Effector memory CD8-positive, alpha-beta T cell (primary cell): ENCODE results near the gene DKC1.

Experiments used
- ATAC-seq: fragments of 150-1000 bp; cut with Tn5 transposase; replicated peaks from 2 replicates; pipeline ENCODE4 v1.10.0; 2021; ENCODE audit warnings: mild to moderate bottlenecking, moderate library complexity
- DNase-seq, 3 experiments: peaks; one replicate each; pipeline ENCODE4 v3.0.0; 2021
- H3K27ac Mint-ChIP-seq, 2 donors: one replicate each; pipeline ENCODE4 v1.8.0; 2022; ENCODE audit warnings: mild to moderate bottlenecking in 2 of 2, mixed read lengths in 2 of 2, moderate library complexity in 2 of 2
- H3K27me3 Mint-ChIP-seq, 2 donors: one replicate each; pipeline ENCODE4 v1.8.0; 2022; ENCODE audit warnings: mixed read lengths in 2 of 2
- H3K36me3 Mint-ChIP-seq: one replicate; pipeline ENCODE4 v1.8.0; 2022; ENCODE audit warnings: mild to moderate bottlenecking, moderate library complexity, mixed read lengths; ENCODE audit not compliant: insufficient read depth
- H3K4me1 Mint-ChIP-seq, 2 donors: one replicate each; pipeline ENCODE4 v1.8.0; 2022; ENCODE audit warnings: low read depth in 2 of 2, mixed read lengths in 2 of 2
- H3K4me3 Mint-ChIP-seq, 2 donors: one replicate each; pipeline ENCODE4 v1.8.0; 2022; ENCODE audit warnings: mild to moderate bottlenecking in 2 of 2, mixed read lengths in 2 of 2, moderate library complexity in 2 of 2
- H3K9me3 Mint-ChIP-seq, 2 donors: one replicate each; pipeline ENCODE4 v1.8.0; 2022; ENCODE audit warnings: mixed read lengths in 2 of 2

The DKC1 gene

GRCh38 chrX:154730253-154730891 lies 32.3 kb upstream of the DKC1 start:
- Mint-ChIP-seq H3K27ac (peak overlapping the region; percentile 96), H3K27me3 (no peaks in the 10 kb centered on the region), H3K4me1 (peaks cover 72 to 77% of the 10 kb centered on the region in 2 donors), H3K4me3 (peak overlapping the region; percentile 80 to 84), H3K9me3 (no peaks in the 10 kb centered on the region), H3K36me3 (peaks cover 19% of the 10 kb centered on the region)
- ATAC-seq, result no peak
- DNase-seq, result no peak

GRCh38 chrX:154731184-154731583 lies 31.5 kb upstream of the DKC1 start:
- H3K4me1 Mint-ChIP-seq, result peaks cover 71 to 76% of the 10 kb centered on the region in 2 donors
- H3K4me3 Mint-ChIP-seq, result peak overlapping the region; percentile 80 to 84

GRCh38 chrX:154731881-154732280 lies 30.8 kb upstream of the DKC1 start:
- Mint-ChIP-seq H3K9me3 (no peaks in the 10 kb centered on the region), H3K27me3 (no peaks in the 10 kb centered on the region), H3K4me3 (peak overlapping the region; percentile 80 to 84), H3K36me3 (peaks cover 17% of the 10 kb centered on the region), H3K4me1 (peaks cover 70 to 76% of the 10 kb centered on the region in 2 donors), H3K27ac (peak overlapping the region; percentile 96)
- DNase-seq (peak; percentile 31 to 40 (median 37)), ATAC-seq (peak; percentile 68)

More at GRCh38 chrX:154731184-154731583, 31.5 kb upstream of the DKC1 start:
- Mint-ChIP-seq H3K36me3 (peaks cover 16% of the 10 kb centered on the region), H3K27me3 (no peaks in the 10 kb centered on the region), H3K27ac (peak overlapping the region; percentile 96), H3K9me3 (no peaks in the 10 kb centered on the region)
- DNase-seq (peak; percentile 34 to 43 (median 38)), ATAC-seq (peak; percentile 65)

GRCh38 chrX:154732421-154733065 lies 30.1 kb upstream of the DKC1 start:
- Mint-ChIP-seq H3K27ac (peak overlapping the region; percentile 96), H3K4me3 (peak overlapping the region; percentile 80 to 84), H3K9me3 (no peaks in the 10 kb centered on the region), H3K4me1 (peaks cover 71 to 77% of the 10 kb centered on the region in 2 donors), H3K27me3 (no peaks in the 10 kb centered on the region), H3K36me3 (peaks cover 24% of the 10 kb centered on the region)
- DNase-seq (no peak), ATAC-seq (no peak)

GRCh38 chrX:154733066-154733425 lies 29.6 kb upstream of the DKC1 start:
- peak overlapping the region; percentile 96 for H3K27ac Mint-ChIP-seq
- peaks cover 25% of the 10 kb centered on the region for H3K36me3 Mint-ChIP-seq
- H3K9me3 Mint-ChIP-seq, result no peaks in the 10 kb centered on the region
- H3K4me1 Mint-ChIP-seq, result peaks cover 71 to 79% of the 10 kb centered on the region in 2 donors
- no peak for ATAC-seq
- DNase-seq, result no peak
- H3K4me3 Mint-ChIP-seq, result peak overlapping the region; percentile 80 to 84
- no peaks in the 10 kb centered on the region for H3K27me3 Mint-ChIP-seq

- DNase-seq (peak in 2 of 3 experiments; percentile 24 to 35), ATAC-seq (peak; percentile 64)
- peaks cover 64 to 81% of the 10 kb centered on the region in 2 donors for H3K4me1 Mint-ChIP-seq
Measured at GRCh38 chrX:154734061-154734781, 28.4 kb upstream of the DKC1 start.

GRCh38 chrX:154735695-154736393 lies 26.8 kb upstream of the DKC1 start:
- Mint-ChIP-seq H3K4me3 (peak overlapping the region; percentile 80 to 84), H3K27ac (peak overlapping the region; percentile 96)

More at GRCh38 chrX:154734061-154734781, 28.4 kb upstream of the DKC1 start:
- Mint-ChIP-seq H3K27me3 (no peaks in the 10 kb centered on the region), H3K27ac (peak overlapping the region; percentile 96), H3K4me3 (peak overlapping the region; percentile 80 to 84), H3K36me3 (peaks cover 22% of the 10 kb centered on the region), H3K9me3 (no peaks in the 10 kb centered on the region)

GRCh38 chrX:154737136-154737535 lies 25.5 kb upstream of the DKC1 start:
- Mint-ChIP-seq H3K4me1 (peaks cover 49 to 71% of the 10 kb centered on the region in 2 donors), H3K36me3 (peaks cover 10% of the 10 kb centered on the region), H3K9me3 (no peaks in the 10 kb centered on the region), H3K27ac (peak overlapping the region; percentile 96), H3K27me3 (no peaks in the 10 kb centered on the region), H3K4me3 (peak overlapping the region; percentile 62 to 80)
- no peak for DNase-seq
- no peak for ATAC-seq

More at GRCh38 chrX:154735695-154736393, 26.8 kb upstream of the DKC1 start:
- ATAC-seq, result no peak
- H3K36me3 Mint-ChIP-seq, result peaks cover 19% of the 10 kb centered on the region
- peaks cover 60 to 77% of the 10 kb centered on the region in 2 donors for H3K4me1 Mint-ChIP-seq
- DNase-seq, result no peak
- no peaks in the 10 kb centered on the region for H3K27me3 Mint-ChIP-seq
- H3K9me3 Mint-ChIP-seq, result no peaks in the 10 kb centered on the region

- Mint-ChIP-seq H3K4me1 (peaks cover 46 to 70% of the 10 kb centered on the region in 2 donors), H3K9me3 (no peaks in the 10 kb centered on the region), H3K4me3 (peak overlapping the region; percentile 62 to 80), H3K36me3 (peaks cover 10% of the 10 kb centered on the region), H3K27ac (peak overlapping the region; percentile 96), H3K27me3 (no peaks in the 10 kb centered on the region)
- no peak for ATAC-seq
- DNase-seq, result no peak
Measured at GRCh38 chrX:154738011-154738738, 24.5 kb upstream of the DKC1 start.

GRCh38 chrX:154739952-154740465 lies 22.7 kb upstream of the DKC1 start:
- peaks cover 18% of the 10 kb centered on the region for H3K36me3 Mint-ChIP-seq
- peak overlapping the region; percentile 74 to 96 for H3K27ac Mint-ChIP-seq
- DNase-seq (no peak), ATAC-seq (peak; percentile 70)
- H3K4me1 Mint-ChIP-seq, result peaks cover 43 to 62% of the 10 kb centered on the region in 2 donors
- peak overlapping the region; percentile 55 to 58 for H3K4me3 Mint-ChIP-seq
- no peaks in the 10 kb centered on the region for H3K27me3 Mint-ChIP-seq
- H3K9me3 Mint-ChIP-seq, result no peaks in the 10 kb centered on the region

- Mint-ChIP-seq H3K27ac (peak overlapping the region in 1 of 2 donors; percentile 76), H3K27me3 (no peaks in the 10 kb centered on the region), H3K4me1 (peaks cover 24 to 46% of the 10 kb centered on the region in 2 donors), H3K36me3 (peaks cover 12% of the 10 kb centered on the region), H3K9me3 (no peaks in the 10 kb centered on the region), H3K4me3 (peak overlapping the region; percentile 44 to 71)
- DNase-seq (no peak), ATAC-seq (no peak)
Measured at GRCh38 chrX:154742613-154743012, 20.1 kb upstream of the DKC1 start.

- ATAC-seq (peak; percentile 59), DNase-seq (peak; percentile 51 to 65 (median 52))
- H3K4me1 Mint-ChIP-seq, result peaks cover 13 to 22% of the 10 kb centered on the region in 2 donors
- H3K27ac Mint-ChIP-seq, result peak overlapping the region; percentile 51 to 83
- peaks cover 10% of the 10 kb centered on the region for H3K36me3 Mint-ChIP-seq
- no peaks in the 10 kb centered on the region for H3K27me3 Mint-ChIP-seq
- no peaks in the 10 kb centered on the region for H3K9me3 Mint-ChIP-seq
- H3K4me3 Mint-ChIP-seq, result peak overlapping the region; percentile 81 to 83
Measured at GRCh38 chrX:154748712-154749339, 13.8 kb upstream of the DKC1 start.
